GM12878 (cell line): ENCODE data around the gene STIL.

Experiments
- EZH2 ChIP-seq: IDR thresholded peaks from 2 replicates; pipeline ENCODE4 v1.6.1; 2012; ENCODE audit warnings: low read depth, mild to moderate bottlenecking, control low read depth, inconsistent platforms, low read length, borderline replicate concordance; ENCODE audit not compliant: control insufficient read depth
- GABPA ChIP-seq: IDR thresholded peaks from 2 replicates; pipeline ENCODE4 v1.6.1; 2014; ENCODE audit warnings: antibody characterized with exemption, low read depth, mild to moderate bottlenecking, inconsistent platforms
- MEF2A ChIP-seq: IDR thresholded peaks from 2 replicates; pipeline ENCODE4 v1.6.1; 2011; ENCODE audit warnings: low read depth, mild to moderate bottlenecking, low read length, moderate library complexity; ENCODE audit not compliant: insufficient read depth
- NRF1 ChIP-seq: conservative IDR thresholded peaks from 2 replicates; pipeline ENCODE4 v1.6.1; 2011; ENCODE audit warnings: mild to moderate bottlenecking, low read depth, low read length, improper control_type of control experiment
- POLR2A ChIP-seq: IDR thresholded peaks from 2 replicates; pipeline ENCODE4 v1.6.1; 2011; ENCODE audit warnings: low read depth, mild to moderate bottlenecking, low read length
- RAD21 ChIP-seq: IDR thresholded peaks from 2 replicates; pipeline ENCODE4 v1.6.1; 2011; ENCODE audit warnings: mild to moderate bottlenecking, low read depth, low read length, moderate library complexity; ENCODE audit not compliant: insufficient read depth
- RFX5 ChIP-seq: IDR thresholded peaks from 2 replicates; pipeline ENCODE4 v1.6.1; 2011; ENCODE audit warnings: low read depth, low read length, improper control_type of control experiment
- SIN3A ChIP-seq: IDR thresholded peaks from 2 replicates; pipeline ENCODE4 v1.6.1; 2012; ENCODE audit warnings: low read depth, low read length, improper control_type of control experiment
- ZNF274 ChIP-seq: IDR thresholded peaks from one replicate; pipeline ENCODE4 v1.8.0; 2011; ENCODE audit not compliant: insufficient read length, insufficient read depth
- TF ChIP-seq, protein P1 (sequence below), 3 experiments: IDR thresholded peaks in 2 of 3; conservative IDR thresholded peaks in 1 of 3; 2 replicates each; pipeline ENCODE4 v1.5.1; 2011; ENCODE audit warnings: low read depth in 3 of 3, low read length in 3 of 3, mild to moderate bottlenecking in 3 of 3, control low read depth in 2 of 3, moderate library complexity in 2 of 3, inconsistent platforms in 1 of 3, mixed read lengths in 1 of 3; ENCODE audit not compliant: control insufficient read depth in 2 of 3, insufficient read depth in 1 of 3; ENCODE audit errors: extremely low read depth in 1 of 3
- TF ChIP-seq, protein P2 (sequence below): IDR thresholded peaks from 2 replicates; pipeline ENCODE4 v1.6.1; 2012; ENCODE audit warnings: low read length, inconsistent platforms

DNA sequence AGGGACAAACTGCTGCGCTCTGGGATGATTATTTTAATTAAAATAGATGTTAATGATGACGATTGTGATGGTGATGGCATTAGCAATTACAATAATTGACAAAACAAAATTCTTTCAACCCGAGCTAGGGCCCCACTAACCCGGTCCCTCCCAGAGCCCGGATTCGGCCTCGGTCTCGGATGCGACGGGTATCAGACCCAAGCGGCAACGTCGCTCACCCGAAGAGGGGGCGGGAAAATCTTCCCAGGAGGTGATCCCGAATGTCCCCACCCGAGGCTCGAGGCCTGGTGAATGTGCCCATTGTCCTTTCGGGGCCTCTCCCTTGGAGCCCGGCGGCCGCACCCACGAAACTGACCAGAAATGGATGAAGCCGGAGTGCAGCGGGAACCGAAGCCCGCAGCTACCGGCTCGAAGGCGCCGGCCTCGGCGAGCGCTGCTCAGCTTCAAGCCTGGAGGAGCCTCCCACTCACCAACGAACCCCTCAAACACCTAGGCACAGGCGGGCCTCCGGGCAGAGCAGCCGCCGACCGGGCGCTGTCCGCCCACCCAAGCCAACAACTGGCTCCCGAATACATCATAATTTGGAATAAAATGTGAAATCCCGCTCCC is 83.2 kb downstream of the STIL start:
- TF ChIP-seq, protein P1, sequence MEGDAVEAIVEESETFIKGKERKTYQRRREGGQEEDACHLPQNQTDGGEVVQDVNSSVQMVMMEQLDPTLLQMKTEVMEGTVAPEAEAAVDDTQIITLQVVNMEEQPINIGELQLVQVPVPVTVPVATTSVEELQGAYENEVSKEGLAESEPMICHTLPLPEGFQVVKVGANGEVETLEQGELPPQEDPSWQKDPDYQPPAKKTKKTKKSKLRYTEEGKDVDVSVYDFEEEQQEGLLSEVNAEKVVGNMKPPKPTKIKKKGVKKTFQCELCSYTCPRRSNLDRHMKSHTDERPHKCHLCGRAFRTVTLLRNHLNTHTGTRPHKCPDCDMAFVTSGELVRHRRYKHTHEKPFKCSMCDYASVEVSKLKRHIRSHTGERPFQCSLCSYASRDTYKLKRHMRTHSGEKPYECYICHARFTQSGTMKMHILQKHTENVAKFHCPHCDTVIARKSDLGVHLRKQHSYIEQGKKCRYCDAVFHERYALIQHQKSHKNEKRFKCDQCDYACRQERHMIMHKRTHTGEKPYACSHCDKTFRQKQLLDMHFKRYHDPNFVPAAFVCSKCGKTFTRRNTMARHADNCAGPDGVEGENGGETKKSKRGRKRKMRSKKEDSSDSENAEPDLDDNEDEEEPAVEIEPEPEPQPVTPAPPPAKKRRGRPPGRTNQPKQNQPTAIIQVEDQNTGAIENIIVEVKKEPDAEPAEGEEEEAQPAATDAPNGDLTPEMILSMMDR (IDR thresholded peaks at IDR 0.05 in 2 of 3, conservative IDR thresholded peaks at IDR 0.05 in 1 of 3; ENCODE audit: control insufficient read depth in 2 of 3, extremely low read depth in 1 of 3, insufficient read depth in 1 of 3, low read depth in 3 of 3, low read length in 3 of 3), result no peak
- TF ChIP-seq RAD21 (no peak), POLR2A (no peak), MEF2A (no peak), NRF1 (no peak), GABPA (no peak), ZNF274 (no peak), RFX5 (no peak), EZH2 (peak; percentile 98; the same call in 1 of the 2 replicates), SIN3A (no peak)
- TF ChIP-seq, protein P2, sequence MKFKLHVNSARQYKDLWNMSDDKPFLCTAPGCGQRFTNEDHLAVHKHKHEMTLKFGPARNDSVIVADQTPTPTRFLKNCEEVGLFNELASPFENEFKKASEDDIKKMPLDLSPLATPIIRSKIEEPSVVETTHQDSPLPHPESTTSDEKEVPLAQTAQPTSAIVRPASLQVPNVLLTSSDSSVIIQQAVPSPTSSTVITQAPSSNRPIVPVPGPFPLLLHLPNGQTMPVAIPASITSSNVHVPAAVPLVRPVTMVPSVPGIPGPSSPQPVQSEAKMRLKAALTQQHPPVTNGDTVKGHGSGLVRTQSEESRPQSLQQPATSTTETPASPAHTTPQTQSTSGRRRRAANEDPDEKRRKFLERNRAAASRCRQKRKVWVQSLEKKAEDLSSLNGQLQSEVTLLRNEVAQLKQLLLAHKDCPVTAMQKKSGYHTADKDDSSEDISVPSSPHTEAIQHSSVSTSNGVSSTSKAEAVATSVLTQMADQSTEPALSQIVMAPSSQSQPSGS, result no peak
